8988T (cell line): Measurements from ENCODE around the gene JPH3.

Experiments used
- DNase-seq: peaks from one replicate; pipeline ENCODE4 v3.0.0; 2011

Gene JPH3

GRCh38 chr16:87684106-87684677, 81.9 kb downstream of the JPH3 start:
- peak; percentile 51 for DNase-seq

GRCh38 chr16:87684711-87685404, 82.5 kb downstream of the JPH3 start:
- DNase-seq = no peak

- no peak for DNase-seq
Observed at GRCh38 chr16:87685405-87685755, 83.1 kb downstream of the JPH3 start.

GRCh38 chr16:87685766-87686165, 83.5 kb downstream of the JPH3 start:
- DNase-seq = no peak

GRCh38 chr16:87686697-87687096, 84.4 kb downstream of the JPH3 start:
- no peak for DNase-seq

DNA sequence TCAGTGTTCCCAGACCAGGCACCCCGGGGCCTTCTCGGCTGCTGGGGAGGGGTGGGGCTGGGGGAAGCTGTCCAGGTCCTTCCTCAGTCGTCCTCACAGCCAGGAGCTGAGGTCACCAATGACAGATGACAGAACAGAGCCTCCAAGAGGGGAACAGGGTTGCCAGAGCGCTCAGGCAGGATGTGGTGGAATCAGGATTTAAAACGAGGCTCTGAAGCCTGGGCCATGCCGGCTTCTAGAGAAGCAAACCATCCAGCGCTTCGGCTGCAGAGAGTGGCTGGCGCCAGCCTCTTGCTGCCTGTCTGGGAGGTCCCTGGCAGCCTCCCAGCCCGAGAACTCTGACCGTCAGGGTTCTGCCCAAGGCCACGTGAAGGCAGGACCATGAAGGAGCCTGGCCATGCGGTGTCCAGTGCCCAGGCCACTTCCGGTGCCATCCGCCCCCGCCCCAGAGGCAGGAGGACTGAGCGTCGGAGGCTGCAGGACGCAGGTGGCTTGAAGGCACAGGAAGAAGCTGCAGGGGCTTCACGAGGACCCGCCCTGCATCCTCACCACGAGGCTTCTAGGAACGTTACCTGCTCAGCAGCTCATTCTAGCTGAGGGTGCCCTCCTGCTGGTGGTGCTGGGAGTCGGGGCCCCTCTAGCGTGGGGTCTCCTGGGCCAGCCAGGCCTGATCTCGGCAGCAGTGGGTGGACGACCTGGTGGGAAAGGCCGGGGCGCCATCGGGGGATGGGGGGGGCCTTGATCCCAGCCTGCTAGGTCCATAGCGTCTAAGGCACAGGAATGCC, 85.0 kb downstream of the JPH3 start:
- no peak for DNase-seq

DNA sequence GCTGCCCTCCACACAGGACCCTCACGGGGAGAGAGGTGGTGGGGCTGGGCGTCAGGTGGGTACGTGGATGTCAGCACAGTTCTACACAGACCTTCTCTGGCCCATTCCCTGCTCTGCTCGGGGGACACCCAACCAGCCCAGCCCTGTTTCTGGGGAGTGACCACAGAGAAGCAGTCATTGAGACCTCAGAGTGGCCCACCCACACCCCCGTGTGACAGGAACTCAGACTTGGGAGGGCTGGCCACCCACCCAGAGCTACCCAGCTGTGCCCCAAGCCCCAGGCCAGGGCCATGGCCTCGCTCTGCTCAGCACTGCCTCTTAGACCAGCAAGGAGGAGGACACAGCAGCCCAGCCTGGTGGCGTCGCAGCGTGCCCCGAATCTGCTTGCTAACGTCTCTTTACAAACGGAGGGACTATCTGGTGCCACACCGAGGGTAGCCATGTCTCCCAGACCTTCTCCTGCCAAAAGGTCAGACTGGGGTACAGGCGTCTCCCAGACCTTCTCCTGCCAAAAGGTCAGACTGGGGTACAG, 85.8 kb downstream of the JPH3 start:
- DNase-seq = no peak

GRCh38 chr16:87688876-87689815, 86.8 kb downstream of the JPH3 start:
- DNase-seq = no peak

DNA sequence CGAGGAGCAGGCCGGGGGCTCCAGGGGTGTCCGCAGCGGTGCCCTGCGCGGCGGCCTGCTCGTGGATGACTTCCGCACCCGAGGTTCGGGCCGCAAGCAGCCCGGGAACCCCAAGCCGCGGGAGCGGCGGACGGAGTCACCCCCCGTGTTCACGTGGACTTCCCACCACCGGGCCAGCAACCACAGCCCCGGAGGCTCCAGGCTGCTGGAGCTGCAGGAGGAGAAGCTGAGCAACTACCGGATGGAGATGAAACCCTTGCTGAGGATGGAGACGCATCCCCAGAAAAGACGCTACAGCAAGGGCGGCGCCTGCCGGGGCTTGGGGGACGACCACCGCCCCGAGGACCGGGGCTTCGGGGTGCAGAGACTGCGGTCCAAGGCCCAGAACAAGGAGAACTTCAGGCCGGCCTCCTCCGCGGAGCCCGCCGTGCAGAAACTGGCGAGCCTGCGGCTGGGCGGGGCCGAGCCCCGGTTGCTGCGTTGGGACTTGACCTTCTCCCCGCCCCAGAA, 87.7 kb downstream of the JPH3 start:
- DNase-seq = no peak

- DNase-seq = no peak
Observed at GRCh38 chr16:87690911-87691685, 88.8 kb downstream of the JPH3 start.

- DNase-seq = no peak
Observed at GRCh38 chr16:87691686-87692079, 89.4 kb downstream of the JPH3 start.

DNA sequence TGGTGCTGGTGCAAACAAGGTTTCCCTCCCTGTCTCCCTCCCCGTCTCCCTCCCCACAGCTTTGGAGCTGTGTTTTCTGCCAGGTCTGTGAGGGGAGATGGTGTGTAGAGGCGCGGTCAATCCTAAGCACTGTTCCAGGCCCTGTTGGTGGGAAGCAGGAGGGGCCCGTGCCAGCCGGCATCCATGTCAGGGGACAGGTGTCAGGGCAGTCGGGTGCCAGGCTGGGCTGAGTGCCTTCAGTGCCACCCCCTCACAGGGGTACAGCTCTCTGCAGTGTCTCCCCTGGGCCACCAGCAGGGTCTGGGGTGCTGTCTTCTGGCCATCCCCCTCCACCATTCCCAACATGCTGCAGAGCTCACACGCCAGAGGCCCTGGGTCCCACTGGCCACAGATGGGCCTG, 89.9 kb downstream of the JPH3 start:
- no peak for DNase-seq

GRCh38 chr16:87692756-87693155, 90.4 kb downstream of the JPH3 start:
- peak; percentile 90 for DNase-seq

- DNase-seq = no peak
Observed at GRCh38 chr16:87693827-87694226, 91.5 kb downstream of the JPH3 start.

- no peak for DNase-seq
Observed at GRCh38 chr16:87694441-87695125, 92.3 kb downstream of the JPH3 start.

DNA sequence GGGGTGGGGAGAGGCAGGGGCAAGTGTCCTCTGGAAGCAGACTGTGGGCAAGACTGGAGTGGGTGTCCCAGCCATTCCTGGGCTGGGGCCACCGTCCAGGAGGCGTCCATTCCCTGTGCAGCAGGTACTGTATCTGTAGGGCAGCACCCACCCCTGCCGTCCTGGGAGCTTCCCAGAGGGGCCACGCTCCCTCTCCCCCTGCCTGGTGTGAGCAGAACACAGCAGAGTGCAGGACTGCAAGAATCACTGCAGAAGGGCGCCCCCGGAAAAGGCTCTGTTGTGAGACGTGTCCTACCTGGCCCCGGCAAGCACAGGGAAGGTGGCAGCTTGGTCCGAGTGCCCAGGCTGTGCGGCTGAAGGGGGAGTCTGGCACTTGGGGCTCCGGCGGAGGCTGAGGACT, 93.2 kb downstream of the JPH3 start:
- no peak for DNase-seq

- DNase-seq = no peak
Observed at GRCh38 chr16:87696726-87697125, 94.4 kb downstream of the JPH3 start.

DNA sequence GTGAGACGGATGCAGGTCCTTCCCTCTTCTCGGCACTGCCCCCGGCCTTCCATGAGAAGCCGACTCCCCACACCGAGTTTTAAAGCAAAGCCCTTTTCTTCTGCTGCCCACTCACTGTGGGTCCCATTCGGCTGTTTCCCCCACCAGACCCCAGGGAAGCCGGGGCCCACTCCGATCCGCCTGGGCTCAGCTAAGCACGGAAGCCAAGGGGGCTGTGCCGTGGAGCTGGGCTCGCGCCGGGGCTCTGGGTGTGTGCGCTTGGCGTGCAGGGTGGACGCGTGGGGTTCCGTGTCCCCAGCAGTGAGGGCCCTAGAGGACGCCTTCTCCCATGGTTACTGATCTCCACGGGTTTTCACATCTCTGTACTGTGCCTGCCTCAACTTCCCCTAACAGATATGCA, 94.9 kb downstream of the JPH3 start:
- DNase-seq = no peak

- DNase-seq = no peak
Observed at GRCh38 chr16:87697792-87698191, 95.5 kb downstream of the JPH3 start.

- no peak for DNase-seq
Observed at GRCh38 chr16:87698241-87698640, 95.9 kb downstream of the JPH3 start.

GRCh38 chr16:87698676-87699199, 96.4 kb downstream of the JPH3 start:
- no peak for DNase-seq
